K562 (cell line): Measurements from ENCODE around the gene IDUA. TPM values are rescaled to one million over a fixed set of nuclear protein-coding genes. Genes with fewer than 3 reads are reported as not detected.

ENCODE experiments used
- ATAC-seq: fragments of 200-7000 bp; cut with Tn5 transposase; 3 replicates; pipeline ENCODE4 v1.9.1; 2020; ENCODE audit warnings: moderate library complexity
- BruUV-seq: library from RNA; stranded (reverse); fragments of 400-500 nt; replicated peaks from 2 replicates; lab custom pipeline; 2021; lab: Mats Ljungman, UMichigan
- CTCF ChIA-PET: fragments of 300-600 bp; formaldehyde crosslinking; extraction: SDS; loops from one replicate; lab custom pipeline; 2021; ENCODE audit warnings: low intra/inter-chr PET ratio; lab: Yijun Ruan, JAX
- POLR2A ChIA-PET: fragments of 300-600, 350-650 bp; sonication (Branson Sonifier 250); formaldehyde crosslinking; extraction: SDS; loops from one replicate; lab custom pipeline; 2021; ENCODE audit warnings: antibody characterized with exemption, inconsistent platforms; lab: Yijun Ruan, JAX
- DNase-seq, 4 experiments: peaks; one replicate each; pipeline versions ENCODE4 v3.0.0 to v3.0.0-alpha.2; 2011 to 2018; ENCODE audit warnings: low spot score in 3 of 4, mixed read lengths in 3 of 4; ENCODE audit errors: extremely low read depth in 1 of 4
- FAIRE-seq: peaks from 2 replicates; lab custom pipeline; 2011; peaks lifted over from hg19 to GRCh38; lab: Jason Lieb, UNC
- H2AFZ ChIP-seq: 2 replicates; pipeline ENCODE4 v1.6.0; 2011; ENCODE audit warnings: low read depth, low read length, control low read depth, inconsistent platforms
- H3K27ac ChIP-seq: fragments of 200-600 bp; 3 replicates; pipeline ENCODE4 v1.8.0; 2011; ENCODE audit warnings: low read depth, mild to moderate bottlenecking, control low read depth, inconsistent platforms, low read length, moderate library complexity, mixed read lengths; ENCODE audit errors: extremely low read depth
- H3K27me3 ChIP-seq, 2 experiments: fragments of 300-600 bp in 1 of 2; 2 replicates in 1 of 2; 3 replicates in 1 of 2; pipeline versions ENCODE4 v1.6.0 to v1.8.0; 2011; ENCODE audit warnings: inconsistent platforms in 2 of 2, low read length in 2 of 2, mild to moderate bottlenecking in 1 of 2, mixed read lengths in 1 of 2, moderate library complexity in 1 of 2; ENCODE audit not compliant: control insufficient read depth in 2 of 2, insufficient read depth in 2 of 2
- H3K36me3 ChIP-seq: fragments of 300-600 bp; 3 replicates; pipeline ENCODE4 v1.8.0; 2011; ENCODE audit warnings: mild to moderate bottlenecking, low read length, inconsistent platforms; ENCODE audit not compliant: control insufficient read depth, insufficient read depth
- H3K4me1 ChIP-seq, 2 experiments: fragments of 200-600 bp in 1 of 2; replicated peaks in 1 of 2; 2 replicates in 1 of 2; 3 replicates in 1 of 2; pipeline versions ENCODE4 v1.5.1 to v1.8.0; 2011; ENCODE audit warnings: inconsistent platforms in 2 of 2, low read length in 2 of 2, mild to moderate bottlenecking in 1 of 2, mixed read lengths in 1 of 2, moderate library complexity in 1 of 2; ENCODE audit not compliant: control insufficient read depth in 2 of 2, insufficient read depth in 2 of 2
- H3K4me2 ChIP-seq: 2 replicates; pipeline ENCODE4 v1.6.1; 2011; ENCODE audit warnings: low read length, control low read depth, inconsistent platforms, mixed read lengths; ENCODE audit not compliant: insufficient read depth
- H3K4me3 ChIP-seq: fragments of 200-600 bp; sonication (generic), shearing (Covaris generic); 2 replicates; pipeline ENCODE4 v1.5.1; 2016; ENCODE audit warnings: control low read depth, inconsistent platforms
- H3K79me2 ChIP-seq: fragments of 200-600 bp; 3 replicates; pipeline ENCODE4 v1.8.0; 2011; ENCODE audit warnings: low read length, inconsistent platforms; ENCODE audit not compliant: control insufficient read depth, insufficient read depth
- H3K9ac ChIP-seq, 2 experiments: 2 replicates each; pipeline versions ENCODE4 v1.6.0 to v1.6.1; 2011; ENCODE audit warnings: low read depth in 2 of 2, low read length in 2 of 2, control low read depth in 1 of 2, inconsistent platforms in 1 of 2, mild to moderate bottlenecking in 1 of 2, mixed read lengths in 1 of 2; ENCODE audit not compliant: insufficient read depth in 1 of 2
- H3K9me1 ChIP-seq: one replicate; pipeline ENCODE4 v1.6.0; 2011; ENCODE audit warnings: inconsistent platforms, mild to moderate bottlenecking, low read length, moderate library complexity; ENCODE audit not compliant: control insufficient read depth, insufficient read depth
- H3K9me3 ChIP-seq: replicated peaks from 2 replicates; pipeline ENCODE4 v1.5.1; 2011; ENCODE audit warnings: low read depth, low read length, inconsistent platforms; ENCODE audit not compliant: control insufficient read depth, insufficient read depth
- H4K20me1 ChIP-seq: replicated peaks from 2 replicates; pipeline ENCODE4 v1.6.1; 2011; ENCODE audit warnings: low read length, inconsistent platforms, mixed read lengths; ENCODE audit not compliant: control insufficient read depth, insufficient read depth
- EGR1 ChIP-seq: fragments of 450-650 bp; conservative IDR thresholded peaks from 2 replicates; pipeline ENCODE4 v1.6.1; 2017; ENCODE audit warnings: mild to moderate bottlenecking
- ESRRA ChIP-seq: fragments of 450-650 bp; IDR thresholded peaks from 2 replicates; pipeline ENCODE4 v1.6.1; 2014; ENCODE audit warnings: low read depth, mild to moderate bottlenecking, moderate library complexity, borderline replicate concordance
- KLF1 ChIP-seq: fragments of 450-650 bp; IDR thresholded peaks from 2 replicates; pipeline ENCODE4 v1.6.1; 2016; ENCODE audit warnings: missing genetic modification characterization, missing compliant biosample characterization
- KLF6 ChIP-seq: fragments of 250-450 bp; sonication (Bioruptor Pico); IDR thresholded peaks from 2 replicates; pipeline ENCODE4 v1.4.0; 2020; ENCODE audit warnings: mild to moderate bottlenecking, moderate library complexity, borderline replicate concordance
- PHF20 ChIP-seq: fragments of 450-650 bp; IDR thresholded peaks from 2 replicates; pipeline ENCODE4 v1.6.1; 2018; ENCODE audit not compliant: partially characterized antibody
- PTTG1 ChIP-seq: fragments of 450-650 bp; IDR thresholded peaks from 2 replicates; pipeline ENCODE4 v1.6.1; 2016; ENCODE audit warnings: low read depth, mild to moderate bottlenecking, missing genetic modification characterization, missing compliant biosample characterization
- SAP30 ChIP-seq: fragments of 200-600 bp; sonication (generic); IDR thresholded peaks from 2 replicates; pipeline ENCODE4 v1.6.1; 2012; ENCODE audit warnings: borderline replicate concordance, low read depth, mild to moderate bottlenecking, moderate library complexity, low read length, control low read depth, inconsistent platforms; ENCODE audit not compliant: insufficient read depth, poor library complexity, severe bottlenecking
- SIRT6 ChIP-seq: IDR thresholded peaks from one replicate; pipeline ENCODE4 v1.6.1; 2012; ENCODE audit warnings: low read depth, mild to moderate bottlenecking, control low read depth, inconsistent platforms, low read length, moderate library complexity
- SNRNP70 ChIP-seq: fragments of 200-400 bp; formaldehyde crosslinking; optimal IDR thresholded peaks from 2 replicates; pipeline ENCODE3; 2017; ENCODE audit warnings: low read depth, low read length
- TCF7L2 ChIP-seq: fragments of 150-350 bp; IDR thresholded peaks from 2 replicates; pipeline ENCODE4 v1.6.1; 2016; ENCODE audit warnings: low read depth, mild to moderate bottlenecking, low read length, moderate library complexity
- TCFL5 ChIP-seq: fragments of 250-450 bp; sonication (Bioruptor Pico); conservative IDR thresholded peaks from 2 replicates; pipeline ENCODE4 v1.6.1; 2021; ENCODE audit warnings: mild to moderate bottlenecking, moderate library complexity, matching md5 sums
- ZNF583 ChIP-seq: fragments of 250-450 bp; sonication (Bioruptor Pico); IDR thresholded peaks from 2 replicates; pipeline ENCODE4 v1.4.0; 2020
- WGBS: fragments of 100-300 bp; shearing (Covaris generic); methylation state at CpG from one replicate; pipeline ENCODE4 v1.1.6; 2016; ENCODE audit warnings: low coverage, mixed read lengths; ENCODE audit not compliant: insufficient coverage; ENCODE audit errors: missing lambda C conversion rate; 5-methylcytosine and 5-hydroxymethylcytosine counted together
- in situ Hi-C: fragments of 300-500 bp; cut with MboI; formaldehyde crosslinking; loops from 4 replicates; pipeline ENCODE4 v1.15.0; 2018; ENCODE audit warnings: inconsistent platforms, mixed read lengths
- intact Hi-C: fragments of 100-400 bp; cut with micrococcal nuclease; formaldehyde crosslinking; loops from 2 replicates; pipeline ENCODE4 v1.14.2; 2022
- polyA plus RNA-seq, 8 experiments: library from polyadenylated mRNA; depleted of rRNA in 4 of 8; stranded (reverse) in 5 of 8; unstranded in 3 of 8; fragments of >200 nt; fragmentation: Nextera tagmentation in 2 of 8; fragmentation: Illumina TruSeq in 1 of 8; extraction: Ambion mirVana in 2 of 8; extraction: Trizol in 1 of 8; gene quantifications; 2 replicates each; pipeline versions ENCODE4 v1.2.1 to v1.2.3, GENCODE V29; 2011 to 2014; ENCODE audit warnings: inconsistent platforms in 1 of 8, missing spikeins in 1 of 8
- total RNA-seq, 7 experiments: library from RNA; depleted of rRNA in 6 of 7; stranded (reverse); fragments of >200 nt in 6 of 7; fragmentation: Illumina TruSeq in 2 of 7; extraction: Trizol in 2 of 7; gene quantifications; 2 replicates each; pipeline versions ENCODE4 v1.2.1 to v1.2.3, GENCODE V29; 2011 to 2021; ENCODE audit warnings: low replicate concordance in 1 of 7
- TF ChIP-seq, protein P1 (sequence below): fragments of 450-650 bp; IDR thresholded peaks from 2 replicates; pipeline ENCODE4 v1.6.1; 2014; ENCODE audit warnings: low read depth, mild to moderate bottlenecking, moderate library complexity, borderline replicate concordance
- TF ChIP-seq, protein P2 (sequence below): fragments of 450-650 bp; formaldehyde crosslinking; IDR thresholded peaks from 2 replicates; pipeline ENCODE4 v1.4.0; 2022; ENCODE audit warnings: missing genetic modification characterization
- TF ChIP-seq, protein P3 (sequence below), 2 experiments: fragments of 450-650 bp; IDR thresholded peaks; 2 replicates each; pipeline ENCODE4 v1.6.1; 2016
- TF ChIP-seq, protein P4 (sequence below): sonication (generic); formaldehyde crosslinking; IDR thresholded peaks from 2 replicates; pipeline ENCODE4 v1.8.0; 2022; ENCODE audit warnings: missing genetic modification reagents, mild to moderate bottlenecking, borderline replicate concordance

The IDUA gene
- total and polyA plus RNA-seq, 9 of the 15 experiments (the other 6 are each of a cell fraction or from before 2014, with no cell fraction given), result 0.04 to 16.1 (median 1.2) TPM

DNA sequence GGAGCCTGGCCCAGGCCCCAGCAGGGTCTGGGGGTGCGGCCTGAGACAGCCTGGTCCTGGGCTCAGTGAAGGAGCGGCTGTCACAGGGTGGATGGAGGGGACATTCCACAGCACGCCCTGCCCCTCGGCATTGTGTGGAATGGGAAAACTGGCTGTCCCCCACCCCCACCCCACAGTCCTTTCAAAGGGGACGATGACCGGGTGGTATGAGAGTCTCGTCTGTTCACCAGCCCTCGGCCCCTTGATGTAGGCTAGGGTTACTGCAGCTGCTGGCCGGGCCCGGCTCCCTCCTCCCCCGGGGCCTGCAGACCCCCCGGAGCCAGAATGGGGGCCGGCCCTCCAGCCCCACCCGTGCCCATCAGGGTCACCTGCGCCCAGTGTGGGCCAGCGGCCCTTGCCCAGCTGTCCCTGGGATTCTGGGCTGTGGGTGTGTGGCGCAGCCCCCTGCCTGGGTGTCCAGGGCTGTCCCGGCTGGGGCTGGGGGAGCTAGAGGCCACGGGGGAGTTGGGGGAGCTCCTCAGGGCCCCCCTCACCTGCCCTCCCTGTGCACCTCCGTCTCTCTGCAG lies 36.3 kb downstream of the IDUA start:
- Histone ChIP-seq H3K36me3 (peaks cover 29% of the 10 kb centered on the region; the same call in 2 of the 3 replicates), H3K9ac (no peak overlapping the region), H3K9me3 (no peaks in the 10 kb centered on the region; the same call in 1 of the 2 replicates), H4K20me1 (0 out of 2 replicates have a peak, but pooled peaks cover 3% of the 10 kb centered on the region), H3K4me1 (peaks cover 0 to 62% of the 10 kb centered on the region in 2 experiments; a peak in 3 of 5 replicates), H3K9me1 (no peaks in the 10 kb centered on the region), H3K4me3 (no peak overlapping the region), H3K4me2 (no peak overlapping the region), H2AFZ (no peak overlapping the region), H3K79me2 (no peaks in the 10 kb centered on the region), H3K27me3 (no peaks in the 10 kb centered on the region), H3K27ac (no peak overlapping the region)
- intact Hi-C loops, result no loop called here
- ChIA-PET POLR2A (interaction anchor here (0.7 kb wide), 1 partner anchor 20 kb away, joined by 3 read pairs; no protein-coding TSS in a partner anchor), CTCF (no interaction called here)
- in situ Hi-C loops, result no loop called here
- FAIRE-seq (no peak), DNase-seq (peak in 1 of 4 experiments; percentile 18), ATAC-seq (no peak)
- WGBS, result 95% methylated on average over 13 of the region's 20 CpGs
- no TSS peak for BruUV-seq
- TF ChIP-seq TCF7L2, result no peak
- TF ChIP-seq TCFL5 (CRISPR knock-in tag), result no peak
- no peak for TF ChIP-seq SAP30
- TF ChIP-seq, protein P1, sequence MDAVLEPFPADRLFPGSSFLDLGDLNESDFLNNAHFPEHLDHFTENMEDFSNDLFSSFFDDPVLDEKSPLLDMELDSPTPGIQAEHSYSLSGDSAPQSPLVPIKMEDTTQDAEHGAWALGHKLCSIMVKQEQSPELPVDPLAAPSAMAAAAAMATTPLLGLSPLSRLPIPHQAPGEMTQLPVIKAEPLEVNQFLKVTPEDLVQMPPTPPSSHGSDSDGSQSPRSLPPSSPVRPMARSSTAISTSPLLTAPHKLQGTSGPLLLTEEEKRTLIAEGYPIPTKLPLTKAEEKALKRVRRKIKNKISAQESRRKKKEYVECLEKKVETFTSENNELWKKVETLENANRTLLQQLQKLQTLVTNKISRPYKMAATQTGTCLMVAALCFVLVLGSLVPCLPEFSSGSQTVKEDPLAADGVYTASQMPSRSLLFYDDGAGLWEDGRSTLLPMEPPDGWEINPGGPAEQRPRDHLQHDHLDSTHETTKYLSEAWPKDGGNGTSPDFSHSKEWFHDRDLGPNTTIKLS, result no peak
- TF ChIP-seq, protein P2, sequence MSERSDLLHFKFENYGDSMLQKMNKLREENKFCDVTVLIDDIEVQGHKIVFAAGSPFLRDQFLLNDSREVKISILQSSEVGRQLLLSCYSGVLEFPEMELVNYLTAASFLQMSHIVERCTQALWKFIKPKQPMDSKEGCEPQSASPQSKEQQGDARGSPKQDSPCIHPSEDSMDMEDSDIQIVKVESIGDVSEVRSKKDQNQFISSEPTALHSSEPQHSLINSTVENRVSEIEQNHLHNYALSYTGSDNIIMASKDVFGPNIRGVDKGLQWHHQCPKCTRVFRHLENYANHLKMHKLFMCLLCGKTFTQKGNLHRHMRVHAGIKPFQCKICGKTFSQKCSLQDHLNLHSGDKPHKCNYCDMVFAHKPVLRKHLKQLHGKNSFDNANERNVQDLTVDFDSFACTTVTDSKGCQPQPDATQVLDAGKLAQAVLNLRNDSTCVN (CRISPR knock-in tag), result no peak
- no peak for TF ChIP-seq SNRNP70
- no peak for TF ChIP-seq PTTG1 (tag)
- TF ChIP-seq SIRT6, result no peak
- TF ChIP-seq, protein P3, sequence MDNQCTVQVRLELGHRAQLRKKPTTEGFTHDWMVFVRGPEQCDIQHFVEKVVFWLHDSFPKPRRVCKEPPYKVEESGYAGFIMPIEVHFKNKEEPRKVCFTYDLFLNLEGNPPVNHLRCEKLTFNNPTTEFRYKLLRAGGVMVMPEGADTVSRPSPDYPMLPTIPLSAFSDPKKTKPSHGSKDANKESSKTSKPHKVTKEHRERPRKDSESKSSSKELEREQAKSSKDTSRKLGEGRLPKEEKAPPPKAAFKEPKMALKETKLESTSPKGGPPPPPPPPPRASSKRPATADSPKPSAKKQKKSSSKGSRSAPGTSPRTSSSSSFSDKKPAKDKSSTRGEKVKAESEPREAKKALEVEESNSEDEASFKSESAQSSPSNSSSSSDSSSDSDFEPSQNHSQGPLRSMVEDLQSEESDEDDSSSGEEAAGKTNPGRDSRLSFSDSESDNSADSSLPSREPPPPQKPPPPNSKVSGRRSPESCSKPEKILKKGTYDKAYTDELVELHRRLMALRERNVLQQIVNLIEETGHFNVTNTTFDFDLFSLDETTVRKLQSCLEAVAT (IDR thresholded peaks at IDR 0.05), result no peak
- no peak for TF ChIP-seq ZNF583
- TF ChIP-seq PHF20, result no peak
- TF ChIP-seq KLF1, result no peak
- no peak for TF ChIP-seq ESRRA
- TF ChIP-seq KLF6, result no peak
- no peak for TF ChIP-seq EGR1
- TF ChIP-seq, protein P4, sequence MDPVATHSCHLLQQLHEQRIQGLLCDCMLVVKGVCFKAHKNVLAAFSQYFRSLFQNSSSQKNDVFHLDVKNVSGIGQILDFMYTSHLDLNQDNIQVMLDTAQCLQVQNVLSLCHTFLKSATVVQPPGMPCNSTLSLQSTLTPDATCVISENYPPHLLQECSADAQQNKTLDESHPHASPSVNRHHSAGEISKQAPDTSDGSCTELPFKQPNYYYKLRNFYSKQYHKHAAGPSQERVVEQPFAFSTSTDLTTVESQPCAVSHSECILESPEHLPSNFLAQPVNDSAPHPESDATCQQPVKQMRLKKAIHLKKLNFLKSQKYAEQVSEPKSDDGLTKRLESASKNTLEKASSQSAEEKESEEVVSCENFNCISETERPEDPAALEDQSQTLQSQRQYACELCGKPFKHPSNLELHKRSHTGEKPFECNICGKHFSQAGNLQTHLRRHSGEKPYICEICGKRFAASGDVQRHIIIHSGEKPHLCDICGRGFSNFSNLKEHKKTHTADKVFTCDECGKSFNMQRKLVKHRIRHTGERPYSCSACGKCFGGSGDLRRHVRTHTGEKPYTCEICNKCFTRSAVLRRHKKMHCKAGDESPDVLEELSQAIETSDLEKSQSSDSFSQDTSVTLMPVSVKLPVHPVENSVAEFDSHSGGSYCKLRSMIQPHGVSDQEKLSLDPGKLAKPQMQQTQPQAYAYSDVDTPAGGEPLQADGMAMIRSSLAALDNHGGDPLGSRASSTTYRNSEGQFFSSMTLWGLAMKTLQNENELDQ (CRISPR knock-in tag), result no peak
